GM18526 (cell line): ENCODE data around the gene SRPK1.

Source experiments
- POLR2A ChIP-seq: IDR thresholded peaks from 3 replicates; pipeline ENCODE4 v1.6.1; 2011; ENCODE audit not compliant: insufficient read length; ENCODE audit errors: extremely low read depth

Gene SRPK1

DNA sequence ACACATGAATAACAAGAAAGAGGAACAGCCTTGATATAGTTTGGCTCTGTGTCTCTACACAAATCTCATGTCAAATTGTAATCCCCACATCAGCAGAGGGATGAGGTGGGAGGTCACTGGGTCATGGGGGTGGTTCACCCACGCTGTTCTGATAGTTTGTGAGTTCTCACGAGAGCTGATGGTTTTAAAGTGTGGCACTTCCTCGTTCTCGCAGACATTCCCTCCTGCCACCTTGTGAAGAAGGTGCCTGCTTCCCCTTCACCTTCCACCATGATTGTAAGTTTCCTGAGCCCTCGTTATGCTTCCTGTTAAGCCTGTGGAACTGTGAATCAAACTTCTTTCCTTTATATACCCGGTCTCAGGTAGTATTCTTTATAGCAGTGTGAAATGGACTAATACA is 13.1 kb downstream of the SRPK1 start:
- TF ChIP-seq POLR2A = no peak

DNA sequence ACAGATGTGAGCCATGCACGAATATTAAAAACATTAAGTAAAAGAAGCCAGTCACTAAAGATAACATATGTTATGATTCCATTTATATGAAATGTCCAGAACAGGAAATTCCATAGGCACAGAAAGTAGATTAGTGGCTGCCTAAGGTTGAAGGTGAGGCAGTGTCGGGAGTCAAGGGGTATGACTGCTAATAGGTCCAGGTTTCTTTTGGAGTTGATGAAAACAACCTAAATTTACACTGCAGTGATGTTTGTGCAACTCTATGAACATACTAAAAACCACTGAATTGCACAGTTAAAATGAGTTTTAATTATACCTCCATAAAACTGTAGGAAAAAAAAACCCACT is 14.4 kb downstream of the SRPK1 start:
- no peak for TF ChIP-seq POLR2A

DNA sequence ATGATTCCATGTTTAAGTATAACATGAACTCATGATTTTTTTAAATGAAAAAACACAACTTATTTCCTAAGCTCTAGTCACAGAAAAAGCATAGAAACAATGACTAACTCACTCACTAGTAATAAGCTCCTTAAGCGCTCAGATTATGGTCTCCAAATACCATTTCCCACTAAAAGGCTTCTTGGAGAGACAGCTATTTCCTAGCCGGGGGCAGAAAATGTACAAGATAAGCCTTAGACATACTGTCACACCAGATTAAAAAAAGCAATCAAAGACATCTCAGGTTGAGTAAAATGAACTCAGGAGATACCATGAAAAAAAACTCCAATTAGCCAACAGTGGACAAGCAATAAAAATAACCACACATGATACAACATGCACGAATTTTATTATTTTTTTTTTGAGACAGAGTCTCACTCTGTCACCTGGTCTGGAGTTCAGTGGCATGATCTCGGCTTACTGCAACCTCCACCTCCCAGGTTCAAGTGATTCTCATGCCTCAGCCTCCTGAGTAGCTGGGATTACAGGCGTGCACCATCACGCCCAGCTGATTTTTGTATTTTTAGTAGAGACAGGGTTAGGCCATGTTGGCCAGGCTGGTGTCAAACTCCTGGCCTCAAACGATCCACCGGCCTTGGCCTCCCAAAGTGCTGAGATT is 14.9 kb downstream of the SRPK1 start:
- TF ChIP-seq POLR2A = no peak

DNA sequence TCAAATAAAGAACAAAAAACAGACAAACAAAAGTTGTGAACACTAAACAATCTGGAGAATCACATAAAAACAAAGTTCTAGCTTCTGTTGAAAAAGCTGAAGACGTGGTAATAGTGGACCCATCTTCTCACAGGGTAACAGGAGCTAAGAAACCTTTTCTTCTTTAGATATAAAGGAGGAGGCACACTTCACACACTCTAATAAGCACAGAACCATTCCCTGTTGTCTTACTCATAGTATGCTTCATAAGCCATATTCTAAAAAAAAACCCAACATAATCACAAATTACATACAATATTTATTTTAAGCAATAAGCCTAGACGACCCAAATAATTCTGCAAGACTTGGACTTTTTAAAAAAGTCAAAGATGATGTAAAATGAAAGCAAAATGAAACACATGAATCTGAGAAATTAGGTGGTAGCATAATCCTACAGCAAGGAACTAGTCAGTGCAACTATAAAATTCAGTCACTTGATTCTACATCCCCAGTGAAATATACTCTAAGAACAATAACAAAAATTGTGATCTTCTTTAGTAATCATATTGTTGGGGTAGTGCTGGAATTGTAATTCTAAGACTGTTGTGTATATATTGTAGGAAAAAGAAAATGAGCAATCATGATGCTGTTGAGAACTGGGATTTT is 15.6 kb downstream of the SRPK1 start:
- no peak for TF ChIP-seq POLR2A

DNA sequence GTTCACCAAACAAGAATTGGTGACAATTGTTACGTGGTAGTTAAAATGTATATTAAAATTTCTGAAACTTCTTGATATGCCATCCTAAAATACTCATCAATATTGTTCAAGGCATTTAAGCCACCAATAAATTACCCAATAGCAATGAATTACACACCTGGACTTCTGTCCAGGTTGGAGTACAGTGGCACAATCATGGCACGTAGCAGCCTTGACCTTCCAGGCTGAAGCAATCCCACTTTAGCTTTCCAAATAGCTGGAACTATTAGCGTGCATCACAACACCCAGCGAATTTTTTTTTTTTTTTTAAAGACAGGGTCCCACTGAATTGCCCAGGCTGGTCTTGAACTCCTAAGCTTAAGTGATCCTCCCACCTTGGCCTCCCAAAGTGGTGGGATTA is 17.2 kb downstream of the SRPK1 start:
- TF ChIP-seq POLR2A = no peak

DNA sequence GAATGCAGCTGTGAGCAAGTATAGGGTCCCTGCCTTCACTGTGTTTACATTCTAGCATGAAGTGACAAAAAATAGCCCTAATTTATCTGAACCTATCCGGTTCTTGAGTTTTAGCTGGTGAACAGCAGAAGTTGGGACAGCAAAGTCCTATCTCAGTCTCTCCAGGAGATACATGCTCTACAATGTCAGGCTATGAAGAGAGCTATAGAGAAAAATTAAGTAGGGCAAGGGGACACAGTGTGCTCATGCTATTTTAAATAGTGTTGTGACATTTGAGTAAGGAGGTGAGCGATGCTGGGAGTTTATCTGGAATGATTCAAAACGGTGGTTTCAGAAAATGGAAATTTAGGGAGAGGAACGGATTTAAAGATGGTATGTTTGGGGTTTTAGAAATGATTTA is 20.4 kb downstream of the SRPK1 start:
- no peak for TF ChIP-seq POLR2A

DNA sequence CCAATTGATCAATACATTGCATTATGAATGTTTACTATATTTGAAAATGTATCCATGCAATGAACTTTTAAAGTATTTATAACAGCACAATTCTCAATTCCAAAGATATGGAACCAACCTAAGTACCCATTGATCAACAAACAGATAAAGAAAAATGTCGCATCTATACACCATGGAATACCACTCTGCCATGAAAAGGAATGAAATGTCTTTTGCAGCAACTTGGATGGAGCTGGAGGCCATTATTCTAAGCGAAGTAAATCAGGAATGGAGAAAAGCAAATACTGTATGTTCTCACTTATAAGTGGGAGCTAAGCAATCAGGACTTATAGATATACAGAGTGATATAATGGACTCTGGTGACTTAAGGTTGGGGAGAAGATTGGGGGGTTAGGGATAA is 22.9 kb downstream of the SRPK1 start:
- no peak for TF ChIP-seq POLR2A

DNA sequence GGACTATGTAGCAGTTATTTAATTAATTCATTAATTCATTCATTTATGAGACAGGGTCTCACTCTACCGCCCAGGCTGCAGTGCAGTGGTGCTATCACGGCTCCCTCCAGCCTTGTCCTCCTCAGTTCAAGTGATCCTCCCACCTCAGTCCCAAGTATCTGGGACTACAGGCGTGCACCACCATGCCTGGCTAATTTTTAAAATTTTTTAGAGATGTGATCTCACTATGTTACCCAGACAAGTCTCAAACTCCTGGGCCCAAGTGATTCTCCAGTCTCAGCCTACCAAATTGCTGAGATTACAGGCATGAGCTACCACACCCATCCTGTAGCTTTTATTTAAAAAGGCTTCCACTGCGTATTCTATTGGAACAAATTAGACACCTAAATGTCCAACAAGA is 23.4 kb downstream of the SRPK1 start:
- TF ChIP-seq POLR2A = no peak

DNA sequence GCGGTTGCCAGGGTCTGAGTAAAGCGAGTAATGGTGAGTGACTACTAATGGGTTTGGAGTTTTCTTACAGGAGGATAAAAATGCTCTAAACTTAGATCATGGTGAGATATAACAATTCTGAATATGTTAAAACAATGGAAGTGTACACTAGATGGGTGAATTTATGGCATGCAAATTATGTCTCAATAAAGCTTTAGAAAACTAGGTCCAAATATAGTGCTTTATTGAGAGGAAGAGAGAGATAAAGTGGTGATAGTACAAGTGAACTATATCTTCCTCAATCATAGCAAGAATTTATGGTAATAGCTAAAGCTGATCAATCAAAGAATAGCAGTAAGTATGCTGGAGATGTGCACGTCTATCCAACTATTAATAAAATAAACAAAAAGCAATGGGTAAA is 23.9 kb downstream of the SRPK1 start:
- no peak for TF ChIP-seq POLR2A

DNA sequence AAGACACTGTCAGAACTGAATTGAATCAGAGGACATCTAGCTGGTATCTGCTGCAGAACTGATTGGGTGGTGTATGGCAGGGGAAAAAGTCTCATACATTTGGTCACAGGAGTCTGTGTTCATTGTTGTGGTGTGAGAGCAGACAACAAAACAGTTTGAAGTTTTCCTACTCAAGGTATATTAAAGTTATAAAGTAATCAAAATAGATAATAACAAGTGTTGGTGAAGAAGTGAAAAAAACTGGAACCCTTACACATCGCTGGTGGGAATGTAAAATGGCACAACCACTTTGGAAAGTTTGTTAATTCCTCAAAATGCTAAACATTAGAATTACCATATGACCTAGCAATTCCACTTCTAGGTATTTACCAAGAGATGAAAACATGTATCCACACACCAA is 24.7 kb downstream of the SRPK1 start:
- no peak for TF ChIP-seq POLR2A

DNA sequence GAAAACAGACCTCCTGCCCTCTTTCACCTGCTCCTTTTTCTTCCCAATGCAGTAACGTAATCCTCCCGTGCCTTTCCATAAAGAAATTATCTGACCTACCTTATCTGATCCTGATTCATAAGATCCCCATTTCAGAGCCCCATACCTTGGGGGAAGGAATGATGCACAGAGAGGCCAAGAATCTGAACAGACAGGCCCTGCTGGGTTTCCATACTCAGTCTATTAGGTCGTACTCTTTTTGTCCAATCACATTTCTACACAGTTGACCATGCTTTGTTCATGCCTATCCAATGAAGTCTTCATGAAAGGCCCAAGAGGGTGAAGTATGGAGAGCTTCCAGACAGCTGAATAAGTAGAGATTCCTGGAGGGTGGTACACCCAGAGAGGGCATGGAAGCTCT is 25.3 kb downstream of the SRPK1 start:
- TF ChIP-seq POLR2A = no peak

DNA sequence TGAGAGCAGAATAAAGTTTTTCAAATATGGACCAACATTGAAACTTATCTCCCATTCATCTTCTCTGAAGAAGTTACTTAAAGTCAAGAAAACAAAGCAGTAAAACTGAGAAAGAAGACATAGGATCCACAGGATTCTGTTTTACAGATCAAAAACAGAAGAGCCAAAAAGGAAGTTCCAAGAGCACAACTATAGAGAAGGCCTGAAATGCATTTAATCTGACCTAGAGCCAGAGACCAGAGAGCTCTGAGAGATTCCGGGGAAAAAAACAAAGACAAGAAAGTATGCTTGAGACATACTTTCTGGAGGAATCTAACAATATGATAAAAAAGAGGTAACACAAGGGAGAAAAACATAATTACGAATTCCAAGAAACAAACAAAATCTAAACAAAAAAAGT is 26.1 kb downstream of the SRPK1 start:
- TF ChIP-seq POLR2A = no peak

DNA sequence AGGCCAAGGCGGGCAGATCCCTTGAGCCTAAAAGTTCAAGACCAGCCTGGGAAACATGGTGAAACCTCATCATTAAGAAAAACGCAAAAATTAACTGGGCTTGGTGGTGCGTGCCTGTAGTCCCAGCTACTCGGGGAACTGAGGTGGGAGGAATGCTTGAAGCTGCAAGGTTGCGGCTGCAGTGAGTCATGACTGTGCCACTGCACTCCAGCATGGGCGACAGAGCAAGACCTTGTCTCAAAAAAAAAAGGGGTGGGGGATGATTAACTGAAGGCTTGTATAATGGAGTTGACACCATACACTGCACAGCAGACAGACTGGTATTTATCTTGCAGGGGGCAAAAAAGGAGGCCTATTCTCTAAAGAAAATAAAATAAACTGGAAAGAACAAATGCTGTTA is 27.7 kb downstream of the SRPK1 start:
- TF ChIP-seq POLR2A = no peak

DNA sequence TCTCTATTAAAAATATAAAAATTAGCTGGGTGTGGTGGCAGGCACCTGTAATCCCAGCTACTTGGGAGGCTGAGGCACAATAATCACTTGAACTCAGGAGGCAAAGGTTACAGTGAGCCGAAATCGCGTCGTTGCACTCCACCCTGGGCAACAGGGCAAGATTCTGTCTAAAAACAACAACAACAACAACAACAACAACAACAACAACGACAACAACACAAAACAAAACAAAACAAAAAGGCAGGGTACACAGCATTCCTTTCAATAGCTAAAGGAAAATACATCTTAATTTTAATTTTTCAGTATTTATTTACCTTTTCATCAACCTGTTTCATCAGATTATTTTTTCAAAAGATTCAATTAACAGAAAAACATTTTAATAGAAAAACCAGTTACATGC is 28.4 kb downstream of the SRPK1 start:
- TF ChIP-seq POLR2A = no peak

DNA sequence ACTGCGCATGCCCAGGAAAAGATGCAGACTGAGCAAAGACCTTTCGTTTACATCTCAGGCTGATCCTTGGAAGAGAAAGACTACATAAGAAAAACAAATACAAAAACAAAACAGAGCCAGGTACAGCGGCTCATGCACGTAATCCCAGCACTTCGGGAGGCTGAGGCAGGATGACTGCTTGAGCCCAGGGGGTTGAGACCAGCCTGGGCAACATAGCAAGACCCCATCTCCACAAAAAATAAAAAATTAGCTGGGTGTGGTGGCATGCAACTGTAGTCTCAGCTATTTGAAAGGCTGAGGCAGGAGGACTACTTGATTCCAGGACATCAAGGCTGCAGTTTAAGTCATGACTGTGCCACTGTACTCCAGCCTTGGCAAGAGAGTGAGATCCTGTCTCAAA is 41.7 kb downstream of the SRPK1 start:
- no peak for TF ChIP-seq POLR2A

DNA sequence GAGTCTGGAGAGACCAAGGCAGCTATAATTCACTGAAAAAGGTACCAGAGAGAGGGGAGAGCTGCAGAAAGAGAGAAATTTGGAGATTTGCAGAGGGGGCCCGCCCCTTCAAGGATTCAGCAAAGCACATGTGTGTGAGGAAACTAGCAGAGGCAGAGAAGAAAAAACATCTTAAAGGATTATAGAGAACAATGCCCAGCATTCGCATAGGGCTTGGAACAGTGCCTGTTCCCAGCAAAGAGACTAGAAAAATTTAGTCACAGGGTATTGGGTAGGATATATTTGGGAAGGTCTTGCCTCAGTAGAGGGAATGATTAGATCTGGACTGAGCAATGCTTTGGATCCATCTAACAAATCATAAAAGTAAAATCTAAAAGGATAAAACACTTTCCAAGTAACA is 44.0 kb downstream of the SRPK1 start:
- TF ChIP-seq POLR2A = no peak

DNA sequence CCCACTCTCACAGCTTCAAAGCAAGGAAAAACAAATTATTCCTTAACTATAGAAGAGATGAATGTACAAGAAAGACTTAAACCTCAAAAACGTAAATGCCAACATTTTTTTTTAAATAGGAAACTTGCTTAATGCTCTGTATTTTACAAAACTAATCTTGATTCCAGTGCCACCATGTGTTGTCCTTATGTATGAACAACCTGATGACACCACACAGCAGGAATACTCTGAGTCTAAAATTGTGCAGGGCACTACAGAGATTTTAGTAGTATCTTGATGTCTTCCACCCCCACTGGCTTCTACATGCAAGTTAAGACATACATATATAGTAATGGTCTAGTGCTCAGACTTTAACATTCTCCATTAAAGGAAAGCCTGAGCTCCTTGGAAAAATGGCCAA is 46.2 kb downstream of the SRPK1 start:
- no peak for TF ChIP-seq POLR2A

DNA sequence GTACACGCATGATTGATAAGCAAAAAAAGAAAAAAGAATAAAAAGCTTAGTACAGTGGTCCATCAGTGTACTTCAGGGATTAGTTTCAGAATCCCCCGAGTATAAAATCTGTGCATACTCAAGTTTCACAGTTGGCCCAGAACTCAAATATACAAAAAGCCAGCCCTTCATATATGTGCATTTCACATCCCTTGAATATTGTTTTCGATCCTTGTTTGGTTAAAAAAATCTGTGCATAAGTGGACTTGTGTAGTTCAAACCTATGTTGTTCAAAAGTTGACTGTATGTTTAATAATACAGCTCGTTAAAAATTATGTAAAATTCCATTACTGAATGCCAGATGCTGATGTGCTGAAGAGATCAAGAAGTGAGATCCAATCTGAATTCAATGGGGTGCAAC is 61.5 kb downstream of the SRPK1 start:
- no peak for TF ChIP-seq POLR2A

DNA sequence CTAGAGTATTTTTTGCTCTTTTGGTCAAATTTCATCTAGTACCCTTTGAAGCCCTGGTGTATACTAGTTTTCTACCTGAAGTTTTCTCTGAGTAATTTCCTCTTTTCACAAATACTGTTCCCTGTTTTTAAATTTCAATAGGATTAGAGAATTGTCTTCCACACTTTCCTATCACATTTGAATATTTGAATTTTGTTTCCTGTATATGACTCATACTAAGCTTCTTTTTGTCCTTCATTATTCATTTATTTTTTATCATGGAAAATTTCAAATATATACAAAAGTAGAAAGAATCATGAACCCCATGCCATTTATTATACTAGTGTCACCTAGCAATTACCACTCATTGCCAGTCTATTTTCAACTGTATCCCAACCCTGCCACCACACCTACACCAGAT is 63.0 kb downstream of the SRPK1 start:
- TF ChIP-seq POLR2A = no peak
